Left renal cortex interstitium (tissue), 4 donors: ENCODE results near the gene SPSB1. TPM values are rescaled to one million over a fixed set of nuclear protein-coding genes. Genes with fewer than 3 reads are reported as not detected.
"Not testable (repeated sequence)": the region's sequence is repeated elsewhere in the genome, so short reads cannot be mapped to it uniquely, and the experiment has no call there.

Source experiments
- DNase-seq, 4 donors: peaks; one replicate each; pipeline ENCODE4 v3.0.0-alpha.2; 2013; ENCODE audit warnings: low read depth in 4 of 4, low spot score in 2 of 4, missing footprints in 1 of 4
- polyA plus RNA-seq, 4 donors: library from polyadenylated mRNA; unstranded; fragments of 120-200 nt; gene quantifications; one replicate each; pipeline ENCODE4 v1.2.1, GENCODE V29; 2013; ENCODE audit not compliant: insufficient read length in 4 of 4

Gene SPSB1
- polyA plus RNA-seq, 4 donors, result 11.0 to 14.0 (median 11.4) TPM

DNA sequence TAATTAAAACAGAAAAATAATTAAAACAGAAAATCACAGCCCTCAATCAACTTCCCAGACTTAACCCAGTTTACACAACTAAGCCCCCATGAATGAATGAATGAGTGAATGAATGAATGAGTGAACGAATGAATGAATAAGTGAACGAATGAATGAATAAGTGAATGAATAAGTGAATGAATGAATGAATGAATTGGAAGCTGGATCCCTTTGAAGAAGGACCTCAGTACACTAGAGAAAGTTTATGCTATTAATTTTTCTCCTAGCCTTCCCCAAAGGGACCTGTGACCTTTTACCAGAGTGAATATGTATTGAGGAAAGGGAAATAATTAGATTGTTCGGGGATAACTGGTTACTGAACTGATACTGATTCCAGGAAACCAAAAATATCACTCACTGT, 5.6 kb downstream of the SPSB1 start:
- DNase-seq, result no peak

DNA sequence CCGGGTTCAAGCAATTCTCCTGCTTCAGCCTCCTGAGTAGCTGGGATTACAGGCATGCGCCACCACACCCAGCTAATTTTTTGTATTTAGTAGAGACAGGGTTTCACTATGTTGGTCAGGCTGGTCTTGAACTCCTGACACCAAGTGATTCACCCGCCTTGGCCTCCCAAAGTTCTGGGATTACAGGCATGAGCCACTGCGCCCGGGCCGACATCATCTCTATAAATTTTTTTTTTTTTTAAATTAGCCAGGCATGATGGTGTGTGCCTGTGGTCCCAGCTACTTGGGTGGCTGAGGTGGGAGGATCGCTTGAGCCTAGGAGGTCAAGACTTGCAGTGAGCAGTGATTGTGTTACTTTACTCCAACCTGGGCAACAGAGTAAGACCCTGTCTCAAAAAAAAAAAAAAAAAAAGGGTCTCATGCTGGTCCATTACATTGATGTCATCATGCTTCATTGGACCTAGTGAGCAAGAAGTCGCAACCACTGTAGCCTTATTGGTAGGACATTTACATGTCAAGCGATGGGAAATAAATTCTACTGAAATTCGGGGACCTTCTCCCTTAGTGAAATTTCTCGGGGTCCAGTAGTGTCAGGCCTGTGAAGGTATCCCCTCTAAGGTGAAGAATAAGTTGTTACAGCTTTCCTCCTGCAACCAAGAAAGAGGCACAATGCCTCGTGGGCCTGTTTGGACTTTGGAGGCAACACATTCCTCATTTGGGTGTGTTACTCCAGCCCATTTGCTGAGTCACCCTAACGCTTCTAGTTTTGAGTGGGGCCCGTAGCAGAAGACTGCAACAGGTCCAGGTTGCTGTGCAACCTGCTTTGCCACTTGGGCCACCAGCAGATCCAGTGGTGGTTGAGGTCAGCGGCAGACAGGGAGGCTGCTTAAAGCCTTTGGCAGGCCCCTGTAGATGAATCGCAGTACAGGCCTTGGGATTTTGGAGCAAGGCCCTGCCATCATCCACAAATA, 7.2 kb downstream of the SPSB1 start:
- DNase-seq, result not testable (repeated sequence)

DNA sequence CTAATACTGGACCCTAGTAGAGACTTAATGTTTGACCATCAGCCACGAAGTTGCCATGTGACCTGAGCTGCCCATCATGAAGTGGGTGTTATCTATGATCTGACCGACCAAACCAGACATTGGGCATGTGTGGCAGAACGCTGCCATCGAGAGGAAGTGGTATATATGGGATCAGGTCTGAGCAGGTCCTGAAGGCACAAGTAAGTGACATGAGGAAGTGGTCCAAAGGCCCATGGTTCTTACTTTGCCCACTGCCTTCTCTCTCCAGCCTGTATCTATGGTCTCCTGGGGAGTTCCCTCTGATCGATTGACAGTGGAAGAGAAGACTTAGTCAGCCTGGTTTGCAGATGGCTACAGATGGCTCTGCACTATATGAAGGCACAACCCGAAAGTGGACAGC, 7.9 kb downstream of the SPSB1 start:
- DNase-seq, result no peak

DNA sequence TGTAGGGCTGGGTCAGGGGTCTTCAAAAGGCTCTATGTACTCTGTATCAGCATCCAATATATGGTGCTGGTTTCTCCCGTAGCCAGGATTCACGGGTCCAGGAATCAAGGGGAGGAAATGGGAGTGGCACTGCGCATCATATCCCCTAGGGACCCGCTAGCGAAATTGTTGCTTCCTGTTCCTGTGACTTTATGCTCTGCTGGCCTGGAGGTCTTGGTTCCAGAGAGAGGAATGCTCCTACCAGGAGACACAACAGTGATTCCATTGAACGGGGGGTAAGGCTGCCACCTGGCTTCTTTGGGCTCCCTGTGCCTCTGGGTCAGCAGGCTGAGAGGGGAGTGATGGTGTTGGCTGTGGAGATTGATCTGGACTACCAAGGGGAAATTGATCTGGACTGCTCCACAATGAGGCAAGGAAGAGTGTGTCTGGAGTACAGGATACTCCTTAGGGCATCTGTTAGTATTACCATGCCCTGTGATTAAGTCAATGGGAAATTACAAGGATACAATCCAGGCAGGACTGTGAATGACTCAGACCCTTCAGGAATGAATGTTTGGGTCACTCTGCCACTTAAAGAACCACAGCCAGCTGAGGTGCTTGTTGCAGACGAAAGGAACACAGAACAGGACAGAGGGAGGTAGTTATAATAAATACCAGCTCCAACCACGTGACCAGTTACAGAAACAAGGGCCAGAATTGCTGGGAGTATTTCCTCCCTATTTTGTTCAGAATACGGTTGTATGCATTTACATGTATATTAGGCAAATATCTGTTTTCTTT, 10.2 kb downstream of the SPSB1 start:
- no peak for DNase-seq

DNA sequence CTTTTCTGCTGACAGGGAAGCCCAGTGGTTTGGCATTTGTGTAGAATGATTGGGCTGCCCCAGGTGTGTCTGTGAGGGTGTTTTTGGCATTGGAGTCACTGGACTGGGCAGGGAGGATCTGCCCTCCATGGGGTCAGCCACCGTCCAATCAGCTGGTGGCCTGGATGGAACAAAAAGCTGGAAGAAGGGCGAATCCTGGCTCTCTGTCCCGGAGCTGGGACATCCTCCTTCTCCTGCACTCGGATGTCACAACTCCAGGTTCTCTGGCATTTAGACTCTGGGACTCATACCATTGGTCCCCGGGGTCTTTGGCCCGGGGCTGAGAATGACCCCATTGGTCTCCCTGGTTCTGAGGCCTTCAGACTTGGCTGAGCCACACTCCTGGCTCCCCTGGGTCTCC, 11.2 kb downstream of the SPSB1 start:
- no peak for DNase-seq

DNA sequence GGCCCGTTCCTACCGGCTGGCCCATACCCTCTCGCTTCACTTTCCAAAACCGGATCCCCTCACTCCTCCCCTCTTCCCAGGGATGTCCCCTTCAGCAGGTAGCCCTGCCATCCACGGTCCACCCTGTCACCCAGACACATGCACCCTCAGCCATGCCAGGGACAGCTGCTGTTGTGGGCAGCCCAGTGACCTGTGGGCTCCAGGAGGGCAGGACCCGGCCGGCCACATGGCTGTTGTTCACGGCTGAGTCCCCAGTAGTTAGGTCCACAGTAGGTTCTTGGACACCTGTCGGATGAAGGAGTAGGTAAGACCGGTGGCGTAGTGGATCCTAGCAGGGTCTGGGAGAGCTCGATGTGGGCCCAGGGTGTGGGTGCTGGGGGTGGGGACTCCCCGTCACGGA, 12.5 kb downstream of the SPSB1 start:
- no peak for DNase-seq

DNA sequence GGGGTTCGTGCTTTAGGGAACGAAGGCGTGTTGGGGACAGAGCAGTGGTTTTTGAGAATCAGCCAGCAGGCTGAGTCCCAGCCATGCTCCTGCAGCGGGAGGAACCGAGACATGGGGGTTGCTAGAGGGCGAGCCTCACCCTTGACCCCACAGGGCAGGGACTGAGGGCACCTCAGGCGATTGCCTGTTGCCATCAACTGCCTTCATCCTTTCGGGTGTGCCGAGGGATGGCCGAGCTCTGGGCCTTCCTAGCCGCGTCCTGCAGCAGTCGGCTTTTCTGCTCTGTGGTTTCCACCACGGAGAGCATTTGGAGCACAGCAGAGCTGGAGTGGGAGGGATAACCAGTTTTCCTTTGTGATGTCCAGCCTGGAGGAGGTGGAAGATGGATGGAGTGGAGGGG, 13.3 kb downstream of the SPSB1 start:
- DNase-seq, result no peak

DNA sequence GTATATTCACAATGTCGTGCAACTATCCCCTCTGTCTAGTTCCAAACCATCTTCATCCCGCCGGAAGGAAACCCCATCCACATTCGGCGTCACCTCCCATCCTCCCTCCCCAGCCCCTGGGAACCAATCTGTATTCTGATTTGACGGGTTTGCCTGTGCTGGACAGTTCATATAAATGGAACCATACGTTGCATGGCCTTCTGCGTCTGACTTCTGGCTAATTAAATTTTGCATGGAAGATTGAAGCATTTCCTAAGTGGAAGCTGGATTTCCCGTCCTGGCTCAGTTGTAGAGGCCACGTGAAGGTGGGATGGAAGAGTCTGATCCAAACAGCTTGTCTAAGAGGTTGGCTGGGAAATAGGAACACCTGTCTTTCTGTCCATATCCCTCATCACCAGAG, 14.6 kb downstream of the SPSB1 start:
- DNase-seq, result no peak

DNA sequence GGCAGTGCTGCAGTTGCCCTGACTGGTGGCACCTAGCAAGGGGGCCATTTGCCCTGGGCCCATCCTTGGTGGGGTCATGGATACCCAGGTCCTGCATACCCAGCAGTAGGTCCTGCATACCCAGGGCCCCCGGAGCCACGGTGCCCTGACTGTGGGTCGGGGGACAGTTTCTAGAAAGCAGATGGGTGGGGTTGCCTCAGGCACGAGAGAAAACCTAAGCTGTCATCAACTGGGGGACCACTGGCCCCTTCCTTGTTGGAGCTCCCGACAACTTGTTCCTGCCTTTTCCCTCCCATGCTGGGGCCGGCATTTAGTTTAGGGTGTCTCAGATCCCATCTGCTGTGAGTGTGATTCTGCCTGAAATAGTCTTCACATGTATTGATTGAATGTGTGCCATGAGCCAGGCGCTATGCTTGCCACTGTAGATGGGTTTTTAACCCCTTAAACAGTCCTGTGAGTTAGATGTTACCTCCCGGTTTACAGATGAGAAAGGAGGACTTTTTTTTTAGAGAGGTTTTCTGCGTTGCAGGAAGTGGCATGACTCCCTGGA, 15.6 kb downstream of the SPSB1 start:
- DNase-seq, result no peak

DNA sequence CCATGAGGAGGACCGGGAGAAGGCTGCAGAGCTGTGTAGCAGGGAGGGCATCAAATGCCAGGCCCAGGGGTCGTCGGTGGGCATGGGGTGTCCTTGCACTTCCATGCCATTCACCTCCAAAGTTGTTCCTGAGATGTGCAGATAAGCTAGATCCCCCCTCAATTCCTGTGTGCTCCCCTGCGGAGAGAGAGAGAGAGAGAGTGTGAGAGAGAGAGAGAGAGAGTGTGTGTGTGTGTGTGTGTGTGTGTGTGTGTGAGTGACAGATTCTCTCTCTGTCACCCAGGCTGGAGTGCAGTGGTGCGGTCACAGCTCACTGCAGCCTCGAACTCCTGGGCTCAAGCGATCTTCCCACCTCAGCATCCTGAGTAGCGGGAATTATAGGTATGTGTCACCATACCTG, 16.4 kb downstream of the SPSB1 start:
- no peak for DNase-seq

DNA sequence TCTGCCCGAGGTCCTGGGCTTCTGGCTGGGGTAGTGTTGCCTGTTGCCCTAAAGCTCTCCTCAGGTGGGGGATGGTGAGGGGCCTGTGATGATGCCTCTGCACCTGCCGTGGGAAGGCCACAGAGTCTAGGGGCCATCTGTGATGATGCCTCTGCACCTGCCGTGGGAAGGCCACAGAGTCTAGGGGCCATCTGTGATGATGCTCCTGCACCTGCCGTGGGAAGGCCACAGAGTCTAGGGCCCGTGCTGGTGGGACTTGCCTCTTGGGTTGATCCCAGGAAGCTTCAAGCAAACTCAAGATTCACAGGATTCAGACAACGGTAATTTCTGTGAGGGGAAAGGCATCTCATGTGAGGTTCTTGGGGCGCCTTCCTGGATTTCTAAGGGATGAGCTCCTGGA, 17.3 kb downstream of the SPSB1 start:
- DNase-seq, result no peak

DNA sequence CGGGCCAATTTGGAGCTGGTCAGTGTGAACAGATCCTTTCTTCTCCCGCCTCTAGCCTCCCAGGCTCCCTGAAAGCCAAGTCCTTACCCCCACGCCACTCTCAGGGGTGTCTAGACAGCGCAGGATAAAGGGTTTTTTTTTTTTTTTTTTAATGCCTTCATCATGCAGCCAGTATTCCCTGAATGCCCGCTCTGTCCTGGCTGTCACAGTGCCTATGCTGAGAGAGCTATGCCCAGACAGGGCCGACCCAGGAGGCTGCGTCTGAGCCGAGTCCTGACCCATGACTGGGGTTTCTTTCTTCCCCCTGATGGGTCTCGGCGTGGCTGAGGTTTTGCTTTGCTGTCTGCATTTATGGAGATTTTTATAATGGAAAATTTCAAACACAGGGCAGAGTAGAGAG, 18.3 kb downstream of the SPSB1 start:
- no peak for DNase-seq

DNA sequence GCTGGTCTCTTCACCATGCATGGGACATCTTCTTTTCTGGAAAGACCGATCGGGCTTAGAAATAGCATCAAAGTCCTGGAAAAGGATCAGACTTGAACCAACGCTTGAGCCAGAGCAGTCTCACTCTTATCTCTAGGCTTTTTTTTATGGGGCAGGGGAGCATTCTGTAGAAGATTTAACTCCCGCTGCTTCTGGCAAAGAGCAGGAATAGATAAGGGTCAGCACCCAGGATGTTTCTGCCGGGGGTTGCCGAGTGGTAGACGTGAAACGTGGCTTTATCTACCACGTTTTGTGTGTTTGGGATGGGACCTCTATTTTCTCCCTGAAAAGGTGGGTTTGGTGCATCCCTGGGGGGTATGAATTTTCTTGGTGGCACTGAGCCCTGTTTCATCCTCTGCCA, 18.8 kb downstream of the SPSB1 start:
- DNase-seq, result no peak

DNA sequence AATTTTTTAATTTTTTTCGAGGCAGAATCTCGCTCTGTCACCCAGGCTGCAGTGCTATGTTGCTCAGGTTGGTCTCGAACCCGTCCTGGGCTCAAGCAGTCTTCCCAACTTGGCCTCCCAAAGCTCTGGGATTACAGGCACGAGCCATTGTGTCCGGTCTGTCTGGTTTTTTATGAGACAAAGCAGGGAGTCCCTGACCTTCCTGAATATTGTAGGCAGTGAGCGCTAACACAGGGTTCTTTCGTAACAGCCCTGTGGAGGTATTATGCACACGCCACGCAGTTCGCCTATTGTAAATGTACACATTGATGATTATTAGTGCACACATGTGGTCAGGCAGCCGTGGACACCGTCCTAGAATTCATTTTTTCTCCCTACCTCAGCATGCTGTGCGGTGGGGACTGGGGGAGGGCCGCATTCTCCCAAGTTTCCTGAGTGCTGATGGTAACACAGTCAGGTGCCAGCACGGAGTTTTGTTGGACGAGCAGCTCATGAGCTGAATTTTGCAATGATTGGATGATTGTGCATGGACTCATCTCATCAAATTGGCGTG, 19.6 kb downstream of the SPSB1 start:
- no peak for DNase-seq

DNA sequence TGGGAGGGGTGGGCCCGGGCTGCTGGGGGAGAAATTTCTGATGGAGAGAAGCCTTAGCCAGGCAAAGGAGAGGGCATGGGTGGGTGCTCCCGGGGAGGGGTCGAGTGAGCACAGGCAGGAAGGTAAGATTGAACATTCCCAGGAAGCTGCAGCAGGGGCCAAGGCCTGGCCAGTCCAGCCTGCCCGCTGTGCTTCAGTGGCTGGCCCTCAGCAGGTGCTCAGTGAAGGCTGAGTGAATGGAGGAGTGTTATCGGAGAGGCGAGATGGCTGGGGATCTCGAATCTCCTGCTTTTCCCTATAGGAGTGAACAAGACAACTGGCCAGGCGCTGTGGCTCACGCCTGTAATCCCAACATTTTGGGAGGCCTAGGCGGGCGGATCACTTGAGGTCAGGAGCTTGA, 20.9 kb downstream of the SPSB1 start:
- no peak for DNase-seq

DNA sequence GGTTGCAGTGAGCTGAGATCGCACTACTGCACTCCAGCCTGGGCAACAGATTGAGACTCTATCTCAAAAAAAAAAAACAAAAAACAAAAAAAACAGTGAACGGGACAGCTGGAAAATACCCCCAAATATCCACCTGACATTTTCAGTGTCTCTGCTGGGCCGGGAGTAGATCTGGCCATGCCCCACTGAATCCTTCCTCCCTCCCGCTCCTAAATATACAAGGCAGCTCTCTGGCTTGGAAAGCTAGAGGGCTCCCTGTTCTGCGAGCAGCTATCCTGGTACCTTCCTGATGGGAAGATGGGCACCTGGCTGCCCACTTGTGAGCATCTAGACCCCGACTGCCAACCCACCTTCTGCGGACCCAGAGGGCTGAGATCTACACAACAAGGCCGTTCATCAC, 21.4 kb downstream of the SPSB1 start:
- no peak for DNase-seq

DNA sequence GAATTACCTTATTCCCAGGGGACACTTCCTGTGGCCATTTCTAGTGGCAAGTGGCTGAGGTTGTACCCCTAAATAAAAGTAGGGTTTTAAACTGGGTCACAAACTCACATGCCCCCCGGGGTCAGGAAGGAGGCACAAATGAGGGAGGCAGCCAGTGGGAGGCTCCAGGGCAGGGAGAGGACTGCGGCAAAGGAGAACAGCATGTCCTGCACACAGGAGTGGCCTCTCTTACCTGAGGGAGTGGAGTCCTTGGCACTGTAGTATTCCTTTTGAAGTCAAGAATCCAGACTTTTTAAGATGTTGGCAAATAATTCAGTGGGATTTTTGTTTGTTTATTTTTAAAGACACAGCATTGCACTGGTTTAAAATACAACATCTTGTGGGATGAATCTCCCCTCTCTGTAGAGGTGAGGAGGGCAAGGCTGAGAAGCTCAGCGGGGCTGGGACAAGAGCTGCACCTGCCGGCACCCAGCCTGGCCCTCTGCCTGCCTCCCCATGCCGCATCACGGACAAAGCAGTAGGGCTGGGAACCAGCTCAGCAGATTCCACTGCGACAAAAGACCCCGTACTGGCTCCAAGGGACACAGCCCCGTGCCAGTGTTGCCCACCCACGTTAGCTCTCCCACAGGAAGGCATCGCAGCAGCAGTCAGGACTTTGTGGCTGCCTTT, 22.2 kb downstream of the SPSB1 start:
- no peak for DNase-seq

DNA sequence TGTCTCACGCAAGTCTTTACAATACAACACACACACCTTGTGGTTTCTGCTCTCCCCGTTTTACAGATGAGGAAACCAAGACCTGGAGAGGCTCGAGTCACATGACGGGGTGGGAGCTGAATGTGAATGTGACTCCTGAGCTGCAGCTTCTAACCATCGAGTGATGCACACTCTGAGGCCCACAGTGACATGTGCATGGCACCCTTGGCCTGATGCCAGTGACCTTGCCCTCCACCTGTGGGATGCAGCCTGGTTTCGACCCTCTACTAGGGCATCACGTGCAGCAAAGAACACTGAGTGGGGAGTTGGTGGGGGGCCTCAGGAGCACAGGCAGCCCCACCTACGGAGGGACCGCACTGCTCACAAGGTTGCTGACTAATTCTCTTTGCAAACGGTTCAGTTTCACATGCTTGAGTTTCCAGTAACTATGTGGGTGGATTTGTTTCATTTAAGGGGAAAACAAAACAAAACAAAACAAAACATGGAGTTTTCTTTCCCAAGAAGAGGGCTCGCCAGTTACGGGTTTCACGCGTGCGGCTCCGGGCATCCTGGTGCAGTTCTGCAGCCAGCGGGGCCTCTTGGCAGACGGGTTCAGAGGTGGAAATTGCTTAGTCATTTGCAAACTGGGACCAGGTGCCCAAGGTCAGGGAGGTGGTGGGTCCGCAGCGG, 22.9 kb downstream of the SPSB1 start:
- DNase-seq, result no peak

DNA sequence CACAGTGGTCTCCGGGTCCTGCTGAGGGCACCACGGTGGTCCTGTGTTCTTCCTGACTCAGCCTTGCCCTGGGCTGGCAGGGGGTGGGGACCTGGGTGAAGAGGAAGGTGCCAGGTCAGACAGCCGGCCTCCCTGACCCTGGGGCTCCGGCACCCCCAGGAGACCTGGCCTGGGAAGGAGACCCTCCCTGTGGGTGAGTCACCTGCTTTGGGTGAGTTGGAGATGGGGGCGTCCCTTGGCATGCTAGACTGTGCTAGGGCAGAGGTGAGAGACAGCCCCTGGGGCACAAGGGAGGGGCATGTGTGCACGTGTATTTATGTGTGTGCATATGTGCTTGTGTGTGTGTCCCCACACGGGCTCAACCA, 23.4 kb downstream of the SPSB1 start:
- no peak for DNase-seq

DNA sequence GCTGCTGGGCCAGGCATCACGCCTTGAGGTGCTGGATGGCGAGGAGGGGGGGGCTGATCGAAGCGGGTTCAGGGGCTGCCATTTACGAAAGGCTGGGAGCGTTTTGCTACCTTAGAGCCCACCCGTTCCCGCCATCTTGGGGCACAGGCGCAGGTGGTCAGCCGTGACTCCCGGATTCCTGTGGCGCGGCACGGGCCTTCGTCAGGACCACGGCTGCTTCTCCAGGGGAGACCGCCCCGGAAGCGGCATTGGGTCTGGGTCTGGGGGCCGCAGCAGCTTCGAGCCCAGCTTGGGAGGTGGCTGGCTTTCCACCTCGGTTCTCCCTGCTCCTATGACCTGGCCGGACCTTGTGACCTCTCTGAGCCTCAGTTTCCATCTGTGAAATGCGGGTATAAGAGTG, 23.8 kb downstream of the SPSB1 start:
- no peak for DNase-seq
